Activated T-helper 17 cell treated with anti-CD3 and anti-CD28 coated beads, Interleukin-2, amount 50 U/mL, for 72 hours (primary cell): ENCODE measurements around the gene VWA8. TPM values are rescaled to one million over a fixed set of nuclear protein-coding genes. Genes with fewer than 3 reads are reported as not detected.
"Not testable (repeated sequence)": the region's sequence is repeated elsewhere in the genome, so short reads cannot be mapped to it uniquely, and the experiment has no call there.

Experiments
- ATAC-seq: fragments of 150-1000 bp; cut with Tn5 transposase; replicated peaks from 2 replicates; pipeline ENCODE4 v1.10.0; 2021; ENCODE audit warnings: mild to moderate bottlenecking, moderate library complexity
- H3K27ac Mint-ChIP-seq: one replicate; pipeline ENCODE4 v1.8.0; 2022; ENCODE audit warnings: mixed read lengths
- H3K27me3 Mint-ChIP-seq: one replicate; pipeline ENCODE4 v1.8.0; 2022; ENCODE audit warnings: mixed read lengths
- H3K36me3 Mint-ChIP-seq: one replicate; pipeline ENCODE4 v1.8.0; 2022; ENCODE audit warnings: low read depth, mild to moderate bottlenecking, mixed read lengths
- H3K4me1 Mint-ChIP-seq: one replicate; pipeline ENCODE4 v1.8.0; 2022; ENCODE audit warnings: mixed read lengths
- H3K4me3 Mint-ChIP-seq: one replicate; pipeline ENCODE4 v1.8.0; 2022; ENCODE audit warnings: mild to moderate bottlenecking, mixed read lengths
- H3K9me3 Mint-ChIP-seq: one replicate; pipeline ENCODE4 v1.8.0; 2022; ENCODE audit warnings: mixed read lengths
- total RNA-seq, 2 donors: library from RNA; stranded (reverse); gene quantifications; one replicate each; pipeline ENCODE4 v1.2.3, GENCODE V29; 2022

VWA8 gene
- total RNA-seq, 2 donors from 2014 or later: 7.4 to 11.2 TPM

- peak overlapping the region; percentile 69 for H3K27ac Mint-ChIP-seq
- H3K36me3 Mint-ChIP-seq: peaks cover 73% of the 10 kb centered on the region
- not testable (repeated sequence) for H3K4me1 Mint-ChIP-seq, ATAC-seq, H3K27me3 Mint-ChIP-seq
- peak overlapping the region; percentile 9 for H3K4me3 Mint-ChIP-seq
- peaks cover 12% of the 10 kb centered on the region for H3K9me3 Mint-ChIP-seq
These were observed 157.5 kb downstream of the VWA8 start for GRCh38 chr13:41803445-41803735.

GRCh38 chr13:41802684-41803444 lies 158.0 kb downstream of the VWA8 start:
- Mint-ChIP-seq H3K36me3 (peaks cover 67% of the 10 kb centered on the region), H3K4me3 (peak overlapping the region; percentile 9), H3K27me3 (no peaks in the 10 kb centered on the region), H3K4me1 (peaks cover 8% of the 10 kb centered on the region), H3K9me3 (peaks cover 12% of the 10 kb centered on the region), H3K27ac (peak overlapping the region; percentile 69)
- peak; percentile 78 for ATAC-seq

DNA sequence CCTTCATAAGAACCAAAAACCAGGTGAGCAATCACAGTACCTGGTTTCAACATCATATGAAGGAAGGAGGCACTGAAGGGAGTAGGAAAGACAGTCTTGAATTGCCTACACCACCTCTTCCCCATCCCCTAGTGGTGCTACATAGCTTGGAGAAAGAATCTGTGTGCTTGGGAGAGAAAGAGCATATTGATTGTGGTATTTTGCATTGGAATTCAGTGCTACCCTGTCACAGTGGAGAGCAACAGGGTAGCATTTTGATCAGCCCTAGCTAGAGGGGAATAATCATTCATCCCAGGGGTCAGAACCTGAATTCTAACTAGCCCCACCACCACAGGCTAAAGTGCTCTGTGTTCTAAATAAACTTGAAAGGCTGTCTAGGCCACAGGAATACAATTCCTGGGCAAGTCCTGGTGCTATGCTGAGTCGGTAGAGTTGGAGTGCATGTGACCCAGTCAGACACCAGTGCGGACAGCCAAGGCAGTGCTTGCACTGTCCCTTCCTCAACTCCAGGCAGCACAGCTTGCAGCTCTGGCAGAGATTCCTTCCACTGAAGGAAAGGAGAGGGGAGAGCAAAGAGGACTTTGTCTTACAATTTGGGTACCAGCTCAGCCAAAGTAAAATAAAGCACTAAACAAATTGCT lies 158.7 kb downstream of the VWA8 start:
- Mint-ChIP-seq H3K36me3 (peaks cover 60% of the 10 kb centered on the region), H3K4me3 (no peak overlapping the region), H3K27ac (no peak overlapping the region), H3K27me3 (no peaks in the 10 kb centered on the region), H3K9me3 (peaks cover 12% of the 10 kb centered on the region), H3K4me1 (peaks cover 8% of the 10 kb centered on the region)
- no peak for ATAC-seq

DNA sequence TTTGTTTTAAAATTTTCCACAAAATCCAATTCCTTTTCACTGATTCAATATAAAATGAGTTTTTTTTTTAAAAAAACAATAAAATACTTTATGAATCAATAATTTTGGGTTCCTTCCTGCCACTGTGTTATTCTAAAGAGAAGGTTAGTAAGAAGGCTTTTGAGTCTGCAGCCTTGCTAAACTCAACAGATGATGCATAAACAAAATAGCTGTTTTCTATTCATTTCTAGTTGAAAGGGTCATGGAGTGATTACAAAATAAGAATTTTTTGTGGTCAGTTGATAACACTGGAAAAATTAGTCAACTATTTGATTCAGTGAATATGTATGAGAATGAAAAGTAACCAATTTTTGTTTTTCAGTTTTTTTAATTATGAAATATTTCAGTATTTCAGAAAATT lies 169.9 kb downstream of the VWA8 start:
- H3K36me3 Mint-ChIP-seq: peaks cover 31% of the 10 kb centered on the region
- no peaks in the 10 kb centered on the region for H3K4me1 Mint-ChIP-seq
- no peak overlapping the region for H3K4me3 Mint-ChIP-seq
- no peaks in the 10 kb centered on the region for H3K27me3 Mint-ChIP-seq
- no peak overlapping the region for H3K27ac Mint-ChIP-seq
- H3K9me3 Mint-ChIP-seq: no peaks in the 10 kb centered on the region
- ATAC-seq: no peak

DNA sequence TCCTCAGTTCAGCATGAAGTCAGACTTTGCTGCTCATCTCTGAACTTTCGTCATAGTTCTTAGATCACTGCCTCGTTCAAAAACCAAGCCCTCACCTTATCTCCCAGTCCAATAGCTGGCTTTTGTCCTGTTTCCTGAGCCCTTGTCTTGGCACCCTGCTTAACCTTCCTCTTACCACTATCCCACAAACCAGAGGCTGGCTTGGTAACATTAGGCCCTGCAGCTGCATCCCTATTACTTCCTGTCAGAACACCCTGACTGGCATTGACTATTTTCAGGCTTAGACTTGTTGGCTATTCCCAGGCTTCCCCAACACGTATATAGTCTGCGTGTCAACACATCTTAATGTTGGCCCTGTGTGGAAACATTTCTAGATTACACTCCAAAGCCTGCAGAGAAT lies 172.4 kb downstream of the VWA8 start:
- no peak for ATAC-seq
- Mint-ChIP-seq H3K4me1 (no peaks in the 10 kb centered on the region), H3K27me3 (no peaks in the 10 kb centered on the region)

GRCh38 chr13:41785402-41786172 lies 175.3 kb downstream of the VWA8 start:
- H3K4me3 Mint-ChIP-seq: no peak overlapping the region
- no peak overlapping the region for H3K27ac Mint-ChIP-seq
- no peaks in the 10 kb centered on the region for H3K4me1 Mint-ChIP-seq
- H3K27me3 Mint-ChIP-seq: no peaks in the 10 kb centered on the region
- H3K9me3 Mint-ChIP-seq: no peaks in the 10 kb centered on the region
- no peak for ATAC-seq
- H3K36me3 Mint-ChIP-seq: peaks cover 7% of the 10 kb centered on the region

More for the DNA sequence above, 172.4 kb downstream of the VWA8 start:
- no peak overlapping the region for H3K27ac Mint-ChIP-seq
- H3K36me3 Mint-ChIP-seq: peaks cover 11% of the 10 kb centered on the region
- no peaks in the 10 kb centered on the region for H3K9me3 Mint-ChIP-seq
- H3K4me3 Mint-ChIP-seq: no peak overlapping the region

- ATAC-seq: no peak
- Mint-ChIP-seq H3K4me1 (peaks cover 5% of the 10 kb centered on the region), H3K27ac (no peak overlapping the region), H3K4me3 (no peak overlapping the region), H3K36me3 (peaks cover 13% of the 10 kb centered on the region), H3K9me3 (no peaks in the 10 kb centered on the region), H3K27me3 (no peaks in the 10 kb centered on the region)
These were observed 178.8 kb downstream of the VWA8 start for GRCh38 chr13:41782086-41782485.

- Mint-ChIP-seq H3K27ac (no peak overlapping the region), H3K4me1 (peaks cover 5% of the 10 kb centered on the region), H3K9me3 (no peaks in the 10 kb centered on the region), H3K36me3 (peaks cover 7% of the 10 kb centered on the region), H3K4me3 (no peak overlapping the region), H3K27me3 (no peaks in the 10 kb centered on the region)
- ATAC-seq: no peak
These were observed 179.9 kb downstream of the VWA8 start for GRCh38 chr13:41780715-41781706.

DNA sequence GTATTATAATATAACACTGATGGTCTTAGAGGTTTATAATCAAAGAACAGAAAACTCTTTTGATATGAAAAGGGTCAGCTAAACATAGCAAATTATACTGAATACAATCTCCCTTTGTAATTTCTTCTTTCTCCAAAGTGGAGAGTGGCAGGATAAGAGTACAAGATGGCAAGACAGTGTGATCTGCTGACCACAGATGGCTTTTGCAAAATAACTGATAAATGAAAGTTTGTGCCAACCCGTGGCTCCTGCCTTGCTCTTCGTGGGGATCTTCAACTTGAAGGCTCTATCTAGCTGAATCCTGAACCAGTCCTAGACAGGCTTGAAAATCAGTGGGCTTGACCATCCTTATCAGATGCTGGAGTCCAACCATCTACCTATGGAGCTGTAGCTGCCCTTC lies 185.7 kb downstream of the VWA8 start:
- no peak for ATAC-seq
- H3K9me3 Mint-ChIP-seq: no peaks in the 10 kb centered on the region
- no peaks in the 10 kb centered on the region for H3K27me3 Mint-ChIP-seq
- peak overlapping the region; percentile 6 for H3K27ac Mint-ChIP-seq
- peaks cover 7% of the 10 kb centered on the region for H3K36me3 Mint-ChIP-seq
- peaks cover 5% of the 10 kb centered on the region for H3K4me1 Mint-ChIP-seq
- no peak overlapping the region for H3K4me3 Mint-ChIP-seq

GRCh38 chr13:41774605-41775218 lies 186.2 kb downstream of the VWA8 start:
- H3K9me3 Mint-ChIP-seq: no peaks in the 10 kb centered on the region
- H3K4me3 Mint-ChIP-seq: no peak overlapping the region
- H3K27me3 Mint-ChIP-seq: no peaks in the 10 kb centered on the region
- H3K27ac Mint-ChIP-seq: no peak overlapping the region
- peaks cover 7% of the 10 kb centered on the region for H3K36me3 Mint-ChIP-seq
- ATAC-seq: no peak
- H3K4me1 Mint-ChIP-seq: peaks cover 5% of the 10 kb centered on the region

DNA sequence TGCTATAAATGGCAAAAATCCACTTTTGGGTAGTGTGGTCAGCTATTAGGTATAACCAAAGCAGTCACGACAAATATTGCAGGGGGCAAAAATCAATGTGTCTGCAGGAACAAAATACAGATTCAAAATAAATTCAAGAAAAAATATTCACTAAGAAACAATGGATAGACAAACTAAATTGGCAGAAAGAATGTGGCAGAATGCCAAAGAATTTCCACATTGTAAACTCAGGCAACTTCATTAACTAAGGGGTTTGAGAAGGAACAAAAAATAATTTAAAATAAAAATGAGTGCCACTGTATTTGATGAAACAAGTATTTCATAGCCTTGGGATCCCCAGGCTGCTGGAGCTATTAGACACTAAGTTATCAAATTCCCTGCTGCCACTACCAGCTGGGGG lies 193.1 kb downstream of the VWA8 start:
- H3K27ac Mint-ChIP-seq: no peak overlapping the region
- H3K27me3 Mint-ChIP-seq: no peaks in the 10 kb centered on the region
- H3K4me3 Mint-ChIP-seq: no peak overlapping the region
- peaks cover 6% of the 10 kb centered on the region for H3K36me3 Mint-ChIP-seq
- no peaks in the 10 kb centered on the region for H3K9me3 Mint-ChIP-seq
- H3K4me1 Mint-ChIP-seq: peaks cover 13% of the 10 kb centered on the region
- no peak for ATAC-seq

- no peaks in the 10 kb centered on the region for H3K9me3 Mint-ChIP-seq
- no peak overlapping the region for H3K4me3 Mint-ChIP-seq
- no peak overlapping the region for H3K27ac Mint-ChIP-seq
- peaks cover 13% of the 10 kb centered on the region for H3K4me1 Mint-ChIP-seq
- H3K27me3 Mint-ChIP-seq: no peaks in the 10 kb centered on the region
- H3K36me3 Mint-ChIP-seq: peaks cover 6% of the 10 kb centered on the region
- no peak for ATAC-seq
These were observed 194.5 kb downstream of the VWA8 start for GRCh38 chr13:41766439-41766838.

- no peaks in the 10 kb centered on the region for H3K9me3 Mint-ChIP-seq
- H3K4me1 Mint-ChIP-seq: peaks cover 13% of the 10 kb centered on the region
- H3K27me3 Mint-ChIP-seq: no peaks in the 10 kb centered on the region
- no peak for ATAC-seq
- H3K36me3 Mint-ChIP-seq: peaks cover 11% of the 10 kb centered on the region
- no peak overlapping the region for H3K4me3 Mint-ChIP-seq
- no peak overlapping the region for H3K27ac Mint-ChIP-seq
These were observed 195.1 kb downstream of the VWA8 start for GRCh38 chr13:41765813-41766212.

GRCh38 chr13:41765020-41765419 lies 195.9 kb downstream of the VWA8 start:
- H3K4me3 Mint-ChIP-seq: peak overlapping the region; percentile 12
- H3K27ac Mint-ChIP-seq: peak overlapping the region; percentile 51
- peaks cover 13% of the 10 kb centered on the region for H3K4me1 Mint-ChIP-seq
- no peak for ATAC-seq
- no peaks in the 10 kb centered on the region for H3K27me3 Mint-ChIP-seq
- H3K36me3 Mint-ChIP-seq: peaks cover 18% of the 10 kb centered on the region
- no peaks in the 10 kb centered on the region for H3K9me3 Mint-ChIP-seq
